Calu3 (cell line): ENCODE data around the gene EPSTI1. TPM values are rescaled to one million over a fixed set of nuclear protein-coding genes. Genes with fewer than 3 reads are reported as not detected.

ENCODE experiments used
- BruUV-seq: library from RNA; stranded (reverse); fragments of 400-500 nt; replicated peaks from 2 replicates; lab custom pipeline; 2021; lab: Mats Ljungman, UMichigan
- CTCF ChIA-PET: fragments of 300-600 bp; sonication (Branson Sonifier 250); formaldehyde crosslinking; loops from one replicate; lab custom pipeline; 2022; ENCODE audit warnings: antibody characterized with exemption; lab: Charles Lee
- DNase-seq: peaks from one replicate; pipeline ENCODE4 v3.0.0; 2022
- H3K27ac Mint-ChIP-seq: one replicate; pipeline ENCODE4 v1.8.0; 2022; ENCODE audit warnings: mixed read lengths; ENCODE audit not compliant: unreplicated experiment
- H3K27me3 Mint-ChIP-seq: one replicate; pipeline ENCODE4 v1.8.0; 2022; ENCODE audit warnings: mixed read lengths; ENCODE audit not compliant: unreplicated experiment
- H3K36me3 Mint-ChIP-seq: one replicate; pipeline ENCODE4 v1.8.0; 2022; ENCODE audit warnings: mild to moderate bottlenecking, moderate library complexity, mixed read lengths; ENCODE audit not compliant: insufficient read depth, unreplicated experiment
- H3K4me1 Mint-ChIP-seq: one replicate; pipeline ENCODE4 v1.8.0; 2022; ENCODE audit warnings: mild to moderate bottlenecking, low read depth, mixed read lengths; ENCODE audit not compliant: unreplicated experiment
- H3K4me3 Mint-ChIP-seq: one replicate; pipeline ENCODE4 v1.8.0; 2022; ENCODE audit warnings: mild to moderate bottlenecking, low read depth, moderate library complexity, mixed read lengths; ENCODE audit not compliant: unreplicated experiment
- H3K9me3 Mint-ChIP-seq: one replicate; pipeline ENCODE4 v1.8.0; 2022; ENCODE audit warnings: low read depth, mixed read lengths; ENCODE audit not compliant: unreplicated experiment
- intact Hi-C: fragments of 100-400 bp; cut with micrococcal nuclease; formaldehyde crosslinking; loops from one replicate; pipeline ENCODE4 v1.10.0; 2022; ENCODE audit not compliant: unreplicated experiment
- total RNA-seq: library from RNA; stranded (reverse); gene quantifications from 2 replicates; pipeline ENCODE4 v1.2.3, GENCODE V29; 2022
- TF ChIP-seq, protein P1 (sequence below): fragments of 200-600 bp; IDR thresholded peaks from one replicate; pipeline ENCODE4 v1.8.0; 2022; ENCODE audit warnings: antibody characterized with exemption; ENCODE audit not compliant: unreplicated experiment

The EPSTI1 gene
- total RNA-seq, 1 experiment from 2014 or later = 11.5 TPM

- H3K9me3 Mint-ChIP-seq = no peaks in the 10 kb centered on the region
- H3K27ac Mint-ChIP-seq = no peak overlapping the region
- DNase-seq = no peak
- H3K36me3 Mint-ChIP-seq = peaks cover 10% of the 10 kb centered on the region
- BruUV-seq = no TSS peak
- intact Hi-C loops = loop anchor here (5.0 kb wide), 1 partner anchor 85 kb away; no protein-coding TSS in a partner anchor
- peaks cover 33% of the 10 kb centered on the region for H3K4me1 Mint-ChIP-seq
- H3K27me3 Mint-ChIP-seq = no peaks in the 10 kb centered on the region
- CTCF ChIA-PET = no interaction called here
- TF ChIP-seq, protein P1, sequence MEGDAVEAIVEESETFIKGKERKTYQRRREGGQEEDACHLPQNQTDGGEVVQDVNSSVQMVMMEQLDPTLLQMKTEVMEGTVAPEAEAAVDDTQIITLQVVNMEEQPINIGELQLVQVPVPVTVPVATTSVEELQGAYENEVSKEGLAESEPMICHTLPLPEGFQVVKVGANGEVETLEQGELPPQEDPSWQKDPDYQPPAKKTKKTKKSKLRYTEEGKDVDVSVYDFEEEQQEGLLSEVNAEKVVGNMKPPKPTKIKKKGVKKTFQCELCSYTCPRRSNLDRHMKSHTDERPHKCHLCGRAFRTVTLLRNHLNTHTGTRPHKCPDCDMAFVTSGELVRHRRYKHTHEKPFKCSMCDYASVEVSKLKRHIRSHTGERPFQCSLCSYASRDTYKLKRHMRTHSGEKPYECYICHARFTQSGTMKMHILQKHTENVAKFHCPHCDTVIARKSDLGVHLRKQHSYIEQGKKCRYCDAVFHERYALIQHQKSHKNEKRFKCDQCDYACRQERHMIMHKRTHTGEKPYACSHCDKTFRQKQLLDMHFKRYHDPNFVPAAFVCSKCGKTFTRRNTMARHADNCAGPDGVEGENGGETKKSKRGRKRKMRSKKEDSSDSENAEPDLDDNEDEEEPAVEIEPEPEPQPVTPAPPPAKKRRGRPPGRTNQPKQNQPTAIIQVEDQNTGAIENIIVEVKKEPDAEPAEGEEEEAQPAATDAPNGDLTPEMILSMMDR = no peak
- no peak overlapping the region for H3K4me3 Mint-ChIP-seq
These were observed 20.2 kb downstream of the EPSTI1 start for GRCh38 chr13:42971691-42972347.

- TF ChIP-seq, protein P1 = no peak
- peaks cover 33% of the 10 kb centered on the region for H3K4me1 Mint-ChIP-seq
- no TSS peak for BruUV-seq
- H3K9me3 Mint-ChIP-seq = no peaks in the 10 kb centered on the region
- H3K27me3 Mint-ChIP-seq = no peaks in the 10 kb centered on the region
- no peak overlapping the region for H3K27ac Mint-ChIP-seq
- peaks cover 10% of the 10 kb centered on the region for H3K36me3 Mint-ChIP-seq
- no peak overlapping the region for H3K4me3 Mint-ChIP-seq
- intact Hi-C loops = loop anchor here (5.0 kb wide), 1 partner anchor 86 kb away; no protein-coding TSS in a partner anchor
- CTCF ChIA-PET = no interaction called here
- DNase-seq = peak; percentile 41
These were observed 21.0 kb downstream of the EPSTI1 start for GRCh38 chr13:42970824-42971690.

GRCh38 chr13:42969565-42970172, 22.4 kb downstream of the EPSTI1 start:
- intact Hi-C loops = loop anchor here (5.0 kb wide), 1 partner anchor 88 kb away; no protein-coding TSS in a partner anchor
- Mint-ChIP-seq H3K9me3 (no peaks in the 10 kb centered on the region), H3K27ac (peak overlapping the region; percentile 75), H3K36me3 (peaks cover 10% of the 10 kb centered on the region), H3K4me3 (no peak overlapping the region), H3K4me1 (peaks cover 33% of the 10 kb centered on the region), H3K27me3 (no peaks in the 10 kb centered on the region)
- peak; percentile 82 for DNase-seq
- TF ChIP-seq, protein P1 = peak; percentile 80
- CTCF ChIA-PET = interaction anchor here (0.6 to 1.9 kb wide), 4 partner anchors 107 to 419 kb away, joined by 3 to 7 read pairs (median 4); no protein-coding TSS in a partner anchor
- BruUV-seq = no TSS peak

- Mint-ChIP-seq H3K36me3 (peaks cover 10% of the 10 kb centered on the region), H3K4me3 (peak overlapping the region; percentile 26), H3K4me1 (peaks cover 33% of the 10 kb centered on the region), H3K9me3 (no peaks in the 10 kb centered on the region), H3K27me3 (no peaks in the 10 kb centered on the region), H3K27ac (peak overlapping the region; percentile 54)
- peak; percentile 71 for DNase-seq
- CTCF ChIA-PET = interaction anchor here (0.7 to 1.9 kb wide), 7 partner anchors 26 to 248 kb away, joined by 3 to 7 read pairs (median 3); no protein-coding TSS in a partner anchor
- BruUV-seq = no TSS peak
- intact Hi-C loops = no loop called here
- TF ChIP-seq, protein P1 = no peak
These were observed 23.1 kb downstream of the EPSTI1 start for GRCh38 chr13:42968906-42969305.
